Keratinocyte (primary cell): ENCODE measurements around the gene MYDGF. TPM values are rescaled to one million over a fixed set of nuclear protein-coding genes. Genes with fewer than 3 reads are reported as not detected.

Source experiments
- DNase-seq: peaks from one replicate; pipeline ENCODE4 v3.0.0-alpha.2; 2011; ENCODE audit warnings: low read depth, missing footprints, low spot score
- FAIRE-seq: peaks from 2 replicates; lab custom pipeline; 2011; peaks lifted over from hg19 to GRCh38; lab: Jason Lieb, UNC
- H2AFZ ChIP-seq: 2 replicates; pipeline ENCODE4 v1.6.0; 2012; ENCODE audit warnings: low read length, control low read depth, inconsistent platforms; ENCODE audit not compliant: control insufficient read depth
- H3K27ac ChIP-seq: 2 replicates; pipeline ENCODE4 v1.5.1; 2011; ENCODE audit warnings: low read length; ENCODE audit not compliant: control insufficient read depth, insufficient read depth
- H3K27me3 ChIP-seq: 3 replicates; pipeline ENCODE4 v1.6.0; 2011; ENCODE audit warnings: low read length; ENCODE audit not compliant: control insufficient read depth, insufficient read depth; ENCODE audit errors: extremely low read depth
- H3K36me3 ChIP-seq, 2 experiments: 2 replicates in 1 of 2; 3 replicates in 1 of 2; pipeline ENCODE4 v1.5.1; 2011; ENCODE audit warnings: low read length in 2 of 2, mild to moderate bottlenecking in 1 of 2; ENCODE audit not compliant: control insufficient read depth in 2 of 2, insufficient read depth in 2 of 2; ENCODE audit errors: extremely low read depth in 1 of 2
- H3K4me1 ChIP-seq: 3 replicates; pipeline ENCODE4 v1.5.1; 2011; ENCODE audit warnings: low read length; ENCODE audit not compliant: control insufficient read depth, insufficient read depth; ENCODE audit errors: extremely low read depth
- H3K4me2 ChIP-seq: 3 replicates; pipeline ENCODE4 v1.6.0; 2011; ENCODE audit warnings: low read depth, low read length; ENCODE audit not compliant: control insufficient read depth, insufficient read depth; ENCODE audit errors: extremely low read depth
- H3K4me3 ChIP-seq, 3 experiments: fragments of 200-600 bp in 1 of 3; sonication (generic) in 1 of 3; 2 replicates in 2 of 3; 3 replicates in 1 of 3; pipeline ENCODE4 v1.5.1; 2011 to 2016; ENCODE audit warnings: low read length in 3 of 3, mild to moderate bottlenecking in 3 of 3, control low read depth in 2 of 3, inconsistent platforms in 1 of 3, low read depth in 1 of 3, mixed read lengths in 1 of 3, mixed run types in 1 of 3, moderate library complexity in 1 of 3; ENCODE audit not compliant: control insufficient read depth in 2 of 3, insufficient read depth in 2 of 3; ENCODE audit errors: extremely low read depth in 1 of 3
- H3K79me2 ChIP-seq: 2 replicates; pipeline ENCODE4 v1.6.0; 2012; ENCODE audit warnings: low read length; ENCODE audit not compliant: control insufficient read depth, insufficient read depth
- H3K9ac ChIP-seq: 3 replicates; pipeline ENCODE4 v1.6.0; 2011; ENCODE audit warnings: low read length; ENCODE audit not compliant: control insufficient read depth, insufficient read depth; ENCODE audit errors: extremely low read depth
- H3K9me1 ChIP-seq: 3 replicates; pipeline ENCODE4 v1.6.0; 2011; ENCODE audit warnings: low read length; ENCODE audit not compliant: control insufficient read depth, insufficient read depth; ENCODE audit errors: extremely low read depth
- H3K9me3 ChIP-seq: 2 replicates; pipeline ENCODE4 v1.5.1; 2012; ENCODE audit warnings: low read depth, low read length; ENCODE audit not compliant: control insufficient read depth
- H4K20me1 ChIP-seq: 3 replicates; pipeline ENCODE4 v1.6.0; 2011; ENCODE audit warnings: low read length; ENCODE audit not compliant: control insufficient read depth, insufficient read depth; ENCODE audit errors: extremely low read depth
- CTCF ChIP-seq, 3 experiments: IDR thresholded peaks in 1 of 3; conservative IDR thresholded peaks in 1 of 3; optimal IDR thresholded peaks in 1 of 3; 2 replicates in 2 of 3; 3 replicates in 1 of 3; pipeline versions ENCODE3 to v1.5.1; 2011; ENCODE audit warnings: low read length in 3 of 3, mild to moderate bottlenecking in 3 of 3, moderate library complexity in 2 of 3, control low read depth in 1 of 3, inconsistent platforms in 1 of 3; ENCODE audit not compliant: insufficient read depth in 2 of 3; ENCODE audit errors: extremely low read depth in 1 of 3
- EZH2 ChIP-seq: IDR thresholded peaks from one replicate; pipeline ENCODE4 v1.6.1; 2012; ENCODE audit warnings: inconsistent platforms, mild to moderate bottlenecking, low read length, moderate library complexity
- dilution Hi-C: fragments of 300-500 bp; cut with MboI; formaldehyde crosslinking; loops from one replicate; pipeline ENCODE4 v1.7.0; 2020; ENCODE audit warnings: low sequenced_read_pairs; ENCODE audit not compliant: extremely low pct_ligation_motif_present
- polyA plus RNA-seq, 5 experiments: library from polyadenylated mRNA; depleted of rRNA in 3 of 5; stranded (reverse) in 3 of 5; stranded (forward) in 1 of 5; unstranded in 1 of 5; fragments of >200 nt; gene quantifications; 1 replicate in 1 of 5; 2 replicates in 3 of 5; 3 replicates in 1 of 5; pipeline versions ENCODE4 v1.2.1 to v1.2.3, GENCODE V29; 2011 to 2012; ENCODE audit warnings: missing spikeins in 2 of 5, low read depth in 1 of 5, low replicate concordance in 1 of 5

MYDGF gene
- polyA plus RNA-seq, 1 donor (not counting 4 experiments of a cell fraction or from before 2014, with no cell fraction given) = 85.9 TPM

DNA sequence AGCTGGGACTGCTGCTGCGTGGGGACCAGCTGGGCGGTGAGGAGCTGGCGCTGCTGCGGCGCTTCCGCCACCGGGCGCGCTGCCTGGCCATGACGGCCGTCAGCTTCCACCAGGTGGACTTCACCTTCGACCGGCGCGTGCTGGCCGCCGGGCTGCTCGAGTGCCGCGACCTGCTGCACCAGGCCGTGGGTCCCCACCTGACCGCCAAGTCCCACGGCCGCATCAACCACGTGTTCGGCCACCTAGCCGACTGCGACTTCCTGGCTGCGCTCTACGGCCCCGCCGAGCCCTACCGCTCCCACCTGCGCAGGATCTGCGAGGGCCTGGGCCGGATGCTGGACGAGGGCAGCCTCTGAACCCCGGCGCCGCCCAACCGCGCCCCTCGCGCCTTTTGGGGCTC, 18.1 kb downstream of the MYDGF start:
- Histone ChIP-seq H3K27ac (no peak overlapping the region), H3K9ac (no peak overlapping the region), H3K79me2 (peaks cover 7% of the 10 kb centered on the region), H2AFZ (no peak overlapping the region), H3K36me3 (peaks cover 8 to 34% of the 10 kb centered on the region in 2 experiments), H3K27me3 (no peaks in the 10 kb centered on the region), H4K20me1 (peaks cover 3% of the 10 kb centered on the region), H3K9me1 (no peaks in the 10 kb centered on the region), H3K4me2 (no peak overlapping the region), H3K4me3 (no peak overlapping the region), H3K9me3 (no peaks in the 10 kb centered on the region), H3K4me1 (no peaks in the 10 kb centered on the region)
- TF ChIP-seq EZH2 (no peak), CTCF (optimal IDR thresholded peaks at IDR 0.05 in 1 of 3, IDR thresholded peaks at IDR 0.05 in 1 of 3, conservative IDR thresholded peaks at IDR 0.05 in 1 of 3; ENCODE audit: extremely low read depth in 1 of 3, insufficient read depth in 2 of 3, low read length in 3 of 3) (no peak)
- FAIRE-seq = no peak
- dilution Hi-C loops = no loop called here
- DNase-seq = no peak

DNA sequence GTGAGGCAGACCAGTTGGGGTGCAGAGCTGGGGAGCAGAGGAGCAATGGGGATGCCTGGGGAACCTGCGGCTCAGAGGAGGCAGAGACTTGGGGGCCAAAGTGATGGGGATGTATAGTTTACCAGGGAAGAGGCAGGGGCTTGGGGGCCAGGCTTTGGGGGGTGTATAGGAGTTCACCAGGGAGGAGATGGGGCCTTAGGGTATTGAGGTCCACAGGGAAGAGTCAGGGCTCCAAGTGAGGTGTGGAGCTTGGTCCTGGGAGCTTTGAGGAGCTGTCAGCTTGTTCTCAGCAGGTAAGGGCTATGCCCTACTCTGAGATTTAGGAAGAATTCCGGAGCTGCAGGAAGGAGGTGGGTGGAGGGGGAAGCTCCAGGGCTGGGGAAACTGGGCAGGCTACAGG, 20.0 kb downstream of the MYDGF start:
- H3K36me3 ChIP-seq = peaks cover 5 to 26% of the 10 kb centered on the region in 2 experiments
- dilution Hi-C loops = no loop called here

More for the DNA sequence above, 20.0 kb downstream of the MYDGF start:
- TF ChIP-seq EZH2 (no peak), CTCF (optimal IDR thresholded peaks at IDR 0.05 in 1 of 3, IDR thresholded peaks at IDR 0.05 in 1 of 3, conservative IDR thresholded peaks at IDR 0.05 in 1 of 3; ENCODE audit: extremely low read depth in 1 of 3, insufficient read depth in 2 of 3, low read length in 3 of 3) (no peak)
- Histone ChIP-seq H3K4me2 (no peak overlapping the region), H3K4me3 (no peak overlapping the region), H2AFZ (no peak overlapping the region), H3K27ac (no peak overlapping the region), H3K9me1 (no peaks in the 10 kb centered on the region), H3K9ac (no peak overlapping the region), H3K9me3 (no peaks in the 10 kb centered on the region), H3K79me2 (peaks cover 8% of the 10 kb centered on the region), H4K20me1 (peaks cover 3% of the 10 kb centered on the region), H3K27me3 (no peaks in the 10 kb centered on the region), H3K4me1 (no peaks in the 10 kb centered on the region)
- no peak for FAIRE-seq
- no peak for DNase-seq
